Kidney epithelial cell (primary cell): Measurements from ENCODE around the gene RTTN. TPM values are rescaled to one million over a fixed set of nuclear protein-coding genes. Genes with fewer than 3 reads are reported as not detected.

Source experiments
- DNase-seq: peaks from one replicate; pipeline ENCODE4 v3.0.0-alpha.2; 2010; ENCODE audit warnings: low read depth
- H3K27me3 ChIP-seq: 2 replicates; pipeline ENCODE4 v1.6.0; 2011; ENCODE audit warnings: low read length; ENCODE audit not compliant: control insufficient read depth, insufficient read depth
- H3K36me3 ChIP-seq: 2 replicates; pipeline ENCODE4 v1.5.1; 2011; ENCODE audit warnings: low read length; ENCODE audit not compliant: control insufficient read depth, insufficient read depth
- H3K4me3 ChIP-seq: 2 replicates; pipeline ENCODE4 v1.5.1; 2011; ENCODE audit warnings: low read depth, mild to moderate bottlenecking, control low read depth, low read length
- total RNA-seq: library from RNA; depleted of rRNA; stranded (reverse); fragments of >200 nt; gene quantifications from 2 replicates; pipeline ENCODE4 v1.2.3, GENCODE V29; 2015
- TF ChIP-seq, protein P1 (sequence below): IDR thresholded peaks from 2 replicates; pipeline ENCODE4 v1.5.1; 2011; ENCODE audit warnings: mild to moderate bottlenecking, moderate library complexity, low read length, control low read depth, inconsistent platforms; ENCODE audit not compliant: insufficient read depth, poor library complexity, severe bottlenecking

Gene RTTN
- total RNA-seq, 1 donor from 2014 or later: 7.2 TPM

- H3K4me3 ChIP-seq: no peak overlapping the region
- DNase-seq: no peak
- TF ChIP-seq, protein P1, sequence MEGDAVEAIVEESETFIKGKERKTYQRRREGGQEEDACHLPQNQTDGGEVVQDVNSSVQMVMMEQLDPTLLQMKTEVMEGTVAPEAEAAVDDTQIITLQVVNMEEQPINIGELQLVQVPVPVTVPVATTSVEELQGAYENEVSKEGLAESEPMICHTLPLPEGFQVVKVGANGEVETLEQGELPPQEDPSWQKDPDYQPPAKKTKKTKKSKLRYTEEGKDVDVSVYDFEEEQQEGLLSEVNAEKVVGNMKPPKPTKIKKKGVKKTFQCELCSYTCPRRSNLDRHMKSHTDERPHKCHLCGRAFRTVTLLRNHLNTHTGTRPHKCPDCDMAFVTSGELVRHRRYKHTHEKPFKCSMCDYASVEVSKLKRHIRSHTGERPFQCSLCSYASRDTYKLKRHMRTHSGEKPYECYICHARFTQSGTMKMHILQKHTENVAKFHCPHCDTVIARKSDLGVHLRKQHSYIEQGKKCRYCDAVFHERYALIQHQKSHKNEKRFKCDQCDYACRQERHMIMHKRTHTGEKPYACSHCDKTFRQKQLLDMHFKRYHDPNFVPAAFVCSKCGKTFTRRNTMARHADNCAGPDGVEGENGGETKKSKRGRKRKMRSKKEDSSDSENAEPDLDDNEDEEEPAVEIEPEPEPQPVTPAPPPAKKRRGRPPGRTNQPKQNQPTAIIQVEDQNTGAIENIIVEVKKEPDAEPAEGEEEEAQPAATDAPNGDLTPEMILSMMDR: no peak
Observed at GRCh38 chr18:69974365-69974764, 231.1 kb downstream of the RTTN start.

GRCh38 chr18:69969491-69969890 lies 236.0 kb downstream of the RTTN start:
- no peak overlapping the region for H3K4me3 ChIP-seq
- no peak for DNase-seq
- TF ChIP-seq, protein P1: no peak
- H3K36me3 ChIP-seq: no peaks in the 10 kb centered on the region
- no peaks in the 10 kb centered on the region for H3K27me3 ChIP-seq

More at GRCh38 chr18:69974365-69974764, 231.1 kb downstream of the RTTN start:
- Histone ChIP-seq H3K27me3 (no peaks in the 10 kb centered on the region), H3K36me3 (no peaks in the 10 kb centered on the region)

- no peaks in the 10 kb centered on the region for H3K36me3 ChIP-seq
- TF ChIP-seq, protein P1: no peak
- DNase-seq: no peak
- no peaks in the 10 kb centered on the region for H3K27me3 ChIP-seq
- no peak overlapping the region for H3K4me3 ChIP-seq
Observed at GRCh38 chr18:69968039-69968438, 237.4 kb downstream of the RTTN start.

DNA sequence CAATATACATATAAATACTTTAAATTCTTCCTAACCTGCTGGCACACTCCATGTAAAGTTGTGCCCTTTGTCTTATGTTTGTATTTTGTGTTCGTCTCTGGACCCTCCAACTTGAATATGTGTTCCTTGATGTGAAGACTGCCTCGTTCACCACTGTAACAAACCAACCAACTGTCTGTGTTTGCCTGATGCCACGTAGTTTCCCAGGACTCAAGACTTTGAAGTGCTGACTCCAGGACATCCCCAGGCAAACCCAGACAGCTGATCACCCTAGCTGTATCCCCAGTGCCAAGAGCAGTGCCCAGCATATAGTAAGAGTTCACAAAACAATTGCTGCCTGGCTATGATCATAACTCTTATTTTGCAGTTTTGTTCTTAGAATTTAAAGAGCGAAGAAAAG lies 242.3 kb downstream of the RTTN start:
- DNase-seq: no peak
- no peaks in the 10 kb centered on the region for H3K27me3 ChIP-seq
- H3K36me3 ChIP-seq: no peaks in the 10 kb centered on the region
- no peak overlapping the region for H3K4me3 ChIP-seq
- TF ChIP-seq, protein P1: no peak

GRCh38 chr18:69961718-69962117 lies 243.8 kb downstream of the RTTN start:
- Histone ChIP-seq H3K4me3 (no peak overlapping the region), H3K36me3 (no peaks in the 10 kb centered on the region), H3K27me3 (no peaks in the 10 kb centered on the region)
- TF ChIP-seq, protein P1: no peak
- no peak for DNase-seq

DNA sequence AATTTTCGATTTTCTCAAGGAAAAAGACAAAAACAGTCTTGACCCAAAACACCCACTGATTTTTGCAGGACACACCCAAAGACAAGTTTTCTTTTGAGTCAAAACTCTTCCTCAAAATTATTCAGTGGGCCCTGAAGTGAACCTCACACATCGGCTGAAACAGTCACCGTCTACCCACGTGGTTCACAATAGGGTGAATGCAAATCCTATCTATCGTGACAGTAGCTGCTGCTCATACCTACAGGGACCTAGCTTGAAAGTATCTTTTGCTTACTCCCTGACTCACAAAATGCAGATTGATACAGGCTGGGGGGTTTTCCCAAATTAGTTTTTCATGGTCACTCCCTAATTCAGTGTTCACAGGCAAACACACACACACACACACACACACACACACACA lies 247.1 kb downstream of the RTTN start:
- Histone ChIP-seq H3K36me3 (no peaks in the 10 kb centered on the region), H3K4me3 (no peak overlapping the region), H3K27me3 (no peaks in the 10 kb centered on the region)
- TF ChIP-seq, protein P1: no peak
- no peak for DNase-seq
